ENCODE results near the gene LPIN2.
A peak's percentile ranks its signal among the peaks of the same experiment; 100 is the strongest.
"Not testable (repeated sequence)": the region's sequence is repeated elsewhere in the genome, so short reads cannot be mapped to it uniquely, and the experiment has no call there.

The LPIN2 gene

DNA sequence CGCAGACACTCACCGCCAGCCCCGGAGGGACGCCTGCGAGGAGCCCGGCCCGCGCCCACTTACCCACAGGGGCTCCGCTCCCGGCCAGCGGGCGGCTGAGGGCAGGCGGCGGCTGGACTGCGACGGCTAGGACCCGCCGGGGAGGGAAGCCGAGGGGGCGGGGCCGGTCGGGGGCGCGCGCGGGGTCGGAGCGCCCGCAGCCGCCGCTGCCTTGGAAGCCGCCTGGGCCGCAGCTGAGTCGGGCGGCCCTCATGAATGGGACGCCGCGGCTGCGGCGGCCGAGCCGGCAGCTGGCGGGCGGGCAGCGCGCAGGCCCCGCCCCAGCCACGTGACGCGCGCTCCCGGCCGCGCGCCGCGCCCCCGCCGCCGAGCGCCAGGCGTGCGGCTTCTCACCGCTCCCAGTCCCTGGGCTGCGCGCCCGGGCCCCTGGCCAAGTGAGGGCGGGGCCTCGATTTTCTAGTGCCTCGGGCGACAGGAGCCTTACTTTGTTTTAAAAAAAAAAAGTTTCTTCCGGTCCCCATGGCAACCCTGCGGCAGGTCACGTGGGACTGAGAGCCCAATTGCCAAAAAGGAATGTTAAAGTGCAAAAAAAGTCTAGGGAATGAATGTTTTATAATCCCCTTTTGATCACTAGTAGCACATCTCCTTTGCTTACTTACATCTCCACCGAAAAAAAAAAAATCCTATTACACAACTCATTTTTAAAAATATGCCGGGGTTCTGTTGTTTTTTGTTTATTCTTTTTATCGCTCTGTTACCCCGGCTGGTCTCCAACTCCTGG, at the start of gene LPIN2:
TSS of gene LPIN2 (minus strand) at position 121 of the 781 bp plus-strand sequence. CDS start 52,304 bp downstream, outside the sequence.
- DNase-seq (ENCODE audit: low read depth, low spot score): peak; percentile 97

GRCh38 chr18:3061581-3062312, 48.8 kb upstream of the LPIN2 start:
- DNase-seq (ENCODE audit: low read depth, low spot score): no peak

GRCh38 chr18:3060667-3061580, 48.0 kb upstream of the LPIN2 start:
- no peak for DNase-seq (ENCODE audit: low read depth, low spot score)

DNA sequence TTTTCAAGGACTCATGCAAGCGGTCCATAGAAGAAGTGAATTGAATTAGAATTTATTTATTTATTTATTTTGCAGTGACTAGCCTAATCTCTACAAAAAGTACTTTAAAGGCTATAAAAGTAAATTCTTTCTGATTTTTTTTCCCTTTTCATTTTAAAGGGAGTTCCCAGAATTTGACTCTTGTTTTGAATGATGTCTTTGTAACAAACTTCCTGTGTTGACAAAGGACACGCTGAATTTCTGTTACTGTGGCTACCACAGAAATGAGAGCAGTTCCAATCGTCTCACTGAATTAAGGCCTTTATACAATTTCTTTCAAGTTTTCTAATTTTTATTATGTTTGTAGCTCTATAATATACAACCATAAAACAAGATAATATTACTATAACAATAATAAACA, 46.3 kb upstream of the LPIN2 start:
- DNase-seq (ENCODE audit: low read depth, low spot score): no peak

DNA sequence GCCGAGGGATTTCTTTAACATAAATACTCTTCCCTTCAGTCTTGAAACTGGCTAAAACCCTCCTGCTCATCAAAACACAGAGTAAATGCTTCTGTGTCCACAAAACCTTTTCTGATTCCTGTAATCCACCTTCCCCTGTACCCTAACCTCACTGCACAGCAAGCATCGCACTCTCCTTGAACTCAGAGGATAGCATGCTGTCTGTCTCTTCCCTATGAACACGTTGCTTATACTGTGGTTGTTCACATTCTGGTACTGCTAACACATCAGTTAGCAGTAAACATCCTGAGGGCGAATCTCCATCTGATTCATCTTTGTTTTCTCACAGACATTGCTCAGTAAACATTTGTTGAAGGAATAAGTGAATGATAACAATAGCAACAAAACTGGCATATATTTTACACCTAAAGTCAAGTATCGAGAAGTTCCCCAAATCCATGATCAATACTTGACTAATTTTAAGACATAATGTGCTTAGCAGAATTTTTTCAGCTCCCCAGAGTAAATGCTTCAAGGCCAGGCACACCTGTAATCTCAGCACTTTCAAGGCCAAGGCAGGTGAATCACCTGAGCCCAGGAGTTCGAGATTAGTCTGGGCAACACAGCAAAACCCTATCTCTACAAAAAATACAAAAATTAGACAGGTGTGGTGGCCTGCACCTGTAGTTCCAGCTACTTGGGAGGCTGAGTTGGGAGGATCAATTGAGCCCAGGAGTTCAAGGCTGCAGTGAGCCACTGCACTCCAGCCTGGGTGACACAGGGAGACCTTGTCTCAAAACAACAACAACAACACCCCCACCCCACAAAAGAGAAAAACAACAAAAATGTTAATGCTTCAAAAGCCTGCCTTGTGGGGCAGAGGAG, 45.6 kb upstream of the LPIN2 start:
- no peak for DNase-seq (ENCODE audit: low read depth, low spot score)

DNA sequence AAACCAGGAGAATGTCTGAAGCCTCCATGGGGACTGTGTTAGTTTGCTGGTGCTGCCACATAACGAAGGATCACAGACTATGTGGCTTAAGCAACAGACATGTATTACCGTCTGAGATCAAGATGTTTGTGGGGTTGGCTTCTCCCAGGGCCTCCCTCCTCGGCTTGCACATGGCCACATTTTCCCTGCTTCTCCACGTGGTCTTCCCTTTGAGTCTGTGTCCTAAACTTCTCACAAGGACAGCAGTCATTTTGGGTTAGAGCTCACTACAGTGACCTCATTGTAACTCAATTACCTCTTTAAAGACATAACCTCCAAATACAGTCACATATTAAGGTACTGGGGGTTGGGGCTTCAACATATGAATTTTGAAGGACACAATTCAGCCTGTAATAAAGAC, 44.6 kb upstream of the LPIN2 start:
- DNase-seq (ENCODE audit: low read depth, low spot score): no peak

- DNase-seq (ENCODE audit: low read depth, low spot score): no peak
Observed at GRCh38 chr18:3056311-3056710, 43.4 kb upstream of the LPIN2 start.

- DNase-seq (ENCODE audit: low read depth, low spot score): no peak
Observed at GRCh38 chr18:3055816-3056215, 42.9 kb upstream of the LPIN2 start.

DNA sequence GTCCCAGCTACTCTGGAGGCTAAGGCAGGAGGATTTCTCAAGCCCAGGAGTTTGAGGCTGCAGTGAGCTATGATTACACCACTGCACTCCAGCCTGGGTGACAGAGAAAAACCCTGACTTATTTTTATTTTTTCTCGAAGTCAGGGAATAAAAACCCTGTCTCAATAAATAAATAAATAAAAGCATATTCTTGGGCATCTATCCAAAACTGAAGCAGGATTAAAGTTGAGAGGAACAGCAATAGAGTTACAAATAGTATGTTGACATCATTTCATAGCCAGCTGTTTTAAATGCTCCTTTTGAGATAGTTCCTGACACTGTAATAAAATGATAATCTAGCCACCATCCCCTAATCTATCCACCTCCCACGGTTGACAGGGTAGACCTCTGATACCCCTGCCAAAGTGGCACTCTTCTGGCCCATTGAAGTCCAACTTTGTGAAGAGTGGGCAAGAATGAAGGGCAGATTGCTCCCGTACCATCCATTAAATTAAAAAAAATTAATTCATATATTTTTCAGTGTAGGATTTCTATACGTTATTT, 42.3 kb upstream of the LPIN2 start:
- no peak for DNase-seq (ENCODE audit: low read depth, low spot score)

GRCh38 chr18:3054780-3055179, 41.8 kb upstream of the LPIN2 start:
- no peak for DNase-seq (ENCODE audit: low read depth, low spot score)

DNA sequence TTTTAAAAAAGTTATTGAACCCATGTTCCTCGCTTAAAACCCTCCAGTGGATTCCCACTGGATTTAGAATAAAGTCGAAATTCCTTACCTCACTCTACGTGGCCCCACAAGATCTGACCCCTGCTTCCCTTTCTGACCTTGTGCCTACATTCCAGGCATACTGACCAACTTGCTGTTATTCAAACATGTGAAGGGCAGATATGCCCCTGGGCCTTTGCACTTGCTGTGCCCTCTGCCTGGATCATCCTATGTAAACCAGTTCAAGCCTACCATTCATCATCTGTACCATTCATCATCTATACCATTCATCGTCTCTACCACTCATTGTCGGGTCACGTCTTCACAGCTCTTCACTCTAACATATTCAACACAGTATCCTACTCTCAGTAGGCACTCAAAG, 41.3 kb upstream of the LPIN2 start:
- no peak for DNase-seq (ENCODE audit: low read depth, low spot score)

GRCh38 chr18:3053081-3053480, 40.1 kb upstream of the LPIN2 start:
- DNase-seq (ENCODE audit: low read depth, low spot score): no peak

- DNase-seq (ENCODE audit: low read depth, low spot score): no peak
Observed at GRCh38 chr18:3052411-3052758, 39.4 kb upstream of the LPIN2 start.

GRCh38 chr18:3051718-3052410, 38.9 kb upstream of the LPIN2 start:
- no peak for DNase-seq (ENCODE audit: low read depth, low spot score)

DNA sequence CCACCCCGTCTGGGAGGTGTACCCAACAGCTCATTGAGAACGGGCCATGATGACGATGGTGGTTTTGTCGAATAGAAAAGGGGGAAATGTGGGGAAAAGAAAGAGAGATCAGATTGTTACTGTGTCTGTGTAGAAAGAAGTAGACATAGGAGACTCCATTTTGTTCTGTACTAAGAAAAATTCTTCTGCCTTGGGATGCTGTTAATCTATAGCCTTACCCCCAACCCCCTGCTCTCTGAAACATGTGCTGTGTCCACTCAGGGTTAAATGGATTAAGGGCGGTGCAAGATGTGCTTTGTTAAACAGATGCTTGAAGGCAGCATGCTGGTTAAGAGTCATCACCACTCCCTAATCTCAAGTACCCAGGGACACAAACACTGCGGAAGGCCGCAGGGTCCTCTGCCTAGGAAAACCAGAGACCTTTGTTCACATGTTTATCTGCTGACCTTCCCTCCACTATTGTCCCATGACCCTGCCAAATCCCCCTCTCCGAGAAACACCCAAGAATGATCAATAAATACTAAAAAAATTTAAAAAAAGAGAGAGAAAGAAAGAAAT, 37.0 kb upstream of the LPIN2 start:
- not testable (repeated sequence) for DNase-seq (ENCODE audit: low read depth, low spot score)

DNA sequence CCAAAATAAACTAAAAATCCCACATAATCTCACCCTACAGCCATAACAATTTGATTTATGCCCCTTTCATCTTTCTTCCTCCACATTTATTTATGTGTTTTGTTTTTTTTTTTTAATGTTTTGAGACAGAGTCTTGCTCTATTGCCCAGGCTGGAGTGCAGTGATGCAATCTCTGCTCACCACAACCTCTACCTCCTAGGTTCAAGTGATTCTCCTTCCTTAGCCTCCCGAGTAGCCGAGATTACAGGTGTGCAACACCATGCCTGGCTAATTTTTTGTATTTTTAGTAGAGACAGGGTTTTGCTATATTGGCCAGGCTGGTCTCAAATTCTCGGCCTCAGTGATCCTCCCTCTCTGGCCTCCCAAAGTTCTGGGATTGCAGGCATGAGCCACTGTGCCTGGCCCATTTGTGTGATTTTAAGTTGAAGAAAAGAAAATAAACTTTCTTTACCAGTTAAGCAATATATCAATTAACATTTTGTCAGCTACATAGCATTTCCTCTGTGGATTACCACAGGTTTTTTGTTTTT, 35.9 kb upstream of the LPIN2 start:
- no peak for DNase-seq (ENCODE audit: low read depth, low spot score)

DNA sequence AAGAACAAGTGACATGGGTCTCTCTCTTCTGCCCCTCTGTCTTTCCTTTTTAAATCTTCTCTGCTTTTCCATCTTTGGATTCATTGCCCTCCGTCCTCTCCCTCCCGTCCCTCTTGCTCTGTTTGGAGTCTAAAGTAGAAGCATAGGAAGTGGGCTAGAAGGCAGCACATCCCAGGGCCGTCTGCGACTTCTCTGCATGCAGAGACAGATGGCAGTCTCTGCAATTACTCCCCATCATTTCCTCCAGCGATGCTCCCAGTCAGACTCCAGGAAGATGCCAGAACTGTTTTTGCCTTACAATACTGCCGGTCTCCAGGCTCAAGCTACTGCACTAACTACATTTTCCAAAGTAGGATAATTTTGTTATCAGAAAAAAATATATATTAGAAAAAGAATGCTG, 35.2 kb upstream of the LPIN2 start:
- no peak for DNase-seq (ENCODE audit: low read depth, low spot score)

GRCh38 chr18:3046216-3046808, 33.4 kb upstream of the LPIN2 start:
- DNase-seq (ENCODE audit: low read depth, low spot score): no peak
